Stomach (tissue), 9 donors: ENCODE data around the gene TOX3. TPM values are rescaled to one million over a fixed set of nuclear protein-coding genes. Genes with fewer than 3 reads are reported as not detected.

Experiments
- DNase-seq, 2 donors: peaks; one replicate each; pipeline versions ENCODE4 v3.0.0 to v3.0.0-alpha.2; 2013 to 2019
- H3K27ac ChIP-seq, 5 donors: fragments of 200-600 bp in 4 of 5; sonication (generic) in 4 of 5; one replicate each; pipeline ENCODE4 v1.5.1; 2013 to 2019; ENCODE audit warnings: mild to moderate bottlenecking in 1 of 5, moderate library complexity in 1 of 5
- H3K27me3 ChIP-seq, 3 donors: fragments of 200-600 bp; sonication (generic); one replicate each; pipeline ENCODE4 v1.5.1; 2017 to 2019; ENCODE audit warnings: mixed run types in 1 of 3
- H3K36me3 ChIP-seq, 4 donors: fragments of 200-600 bp; sonication (generic); 1 replicate in 3 of 4; 2 replicates in 1 of 4; pipeline ENCODE4 v1.5.1; 2016 to 2019
- H3K4me1 ChIP-seq, 4 donors: fragments of 200-600 bp; sonication (generic); one replicate each; pipeline ENCODE4 v1.5.1; 2016 to 2019
- H3K4me3 ChIP-seq, 4 donors: fragments of 200-600 bp; sonication (generic) in 3 of 4; one replicate each; pipeline ENCODE4 v1.5.1; 2016 to 2019; ENCODE audit warnings: mild to moderate bottlenecking in 1 of 4
- H3K9me3 ChIP-seq, 4 donors: fragments of 200-600 bp; sonication (generic); one replicate each; pipeline ENCODE4 v1.5.1; 2016 to 2019
- CTCF ChIP-seq, 7 experiments: fragments of 450-650 bp in 4 of 7; fragments of 200-600 bp in 3 of 7; sonication (generic) in 3 of 7; IDR thresholded peaks; one replicate each; pipeline ENCODE4 v1.5.1; 2016 to 2019; ENCODE audit warnings: antibody characterized with exemption in 7 of 7, control low read depth in 2 of 7, mild to moderate bottlenecking in 1 of 7
- EP300 ChIP-seq: sonication (generic); formaldehyde crosslinking; IDR thresholded peaks from one replicate; pipeline ENCODE4 v1.6.1; 2017; ENCODE audit warnings: antibody characterized with exemption
- POLR2A ChIP-seq, 4 donors: fragments of 450-650 bp; IDR thresholded peaks; one replicate each; pipeline ENCODE4 v1.6.1; 2016; ENCODE audit warnings: antibody characterized with exemption in 4 of 4, control low read depth in 2 of 4, mild to moderate bottlenecking in 1 of 4, moderate library complexity in 1 of 4
- POLR2AphosphoS5 ChIP-seq, 3 donors: sonication (generic); formaldehyde crosslinking; IDR thresholded peaks; one replicate each; pipeline ENCODE4 v1.6.1; 2016; ENCODE audit warnings: antibody characterized with exemption in 3 of 3
- WGBS, 5 donors: extraction: QIAGEN DNeasy Blood & Tissue Kit in 3 of 5; methylation state at CpG; one replicate each; pipeline versions ENCODE4 v1.1.5 to v1.1.7; 2013 to 2018; 5-methylcytosine and 5-hydroxymethylcytosine counted together
- intact Hi-C: fragments of 100-400 bp; cut with DNase I; formaldehyde crosslinking; loops from one replicate; pipeline ENCODE4 v1.15.1; 2023; ENCODE audit warnings: low total_unique reads
- polyA plus RNA-seq, 3 donors: library from polyadenylated mRNA; stranded (reverse); fragments of 200-250 nt; gene quantifications; one replicate each; pipeline ENCODE4 v1.2.3, GENCODE V29; 2013
- total RNA-seq, 5 donors: library from RNA; depleted of rRNA; stranded (reverse); fragments of >200 nt; gene quantifications; one replicate each; pipeline versions ENCODE4 v1.1.0 to v1.2.3, GENCODE V29; 2014 to 2016
- donor health status: healthy with polysubstance abuse.
- donor health status: Bipolar disorder and iron deficiency.
- donor health status: healthy.

TOX3 gene
- total and polyA plus RNA-seq, 8 donors, result 6.4 to 169 (median 11.1) TPM

DNA sequence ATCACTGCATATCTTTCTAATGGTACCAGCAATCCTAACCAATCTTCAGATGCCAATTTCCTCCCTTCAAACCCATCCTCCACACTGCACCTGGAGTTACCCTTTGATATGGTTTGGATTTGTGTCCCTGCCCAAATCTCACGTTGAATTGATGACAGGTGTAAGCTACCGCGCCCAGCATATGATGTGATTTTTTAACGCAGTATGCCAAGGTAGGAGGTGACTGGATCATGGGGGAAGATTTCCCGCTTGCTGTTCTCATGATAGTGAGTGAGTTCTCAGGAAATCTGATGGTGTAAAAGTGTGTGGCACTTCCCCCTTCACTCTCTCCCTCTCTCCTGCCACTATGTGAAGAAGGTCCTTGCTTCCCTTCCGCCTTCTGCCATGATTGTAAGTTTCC is 57.0 kb downstream of the TOX3 start:
- Histone ChIP-seq H3K27me3 (no peaks in the 10 kb centered on the region), H3K27ac (peak overlapping the region in 1 of 5 donors; percentile 48), H3K9me3 (no peaks in the 10 kb centered on the region), H3K4me1 (peaks cover 11 to 48% (median 33%) of the 10 kb centered on the region in 4 donors), H3K4me3 (no peak overlapping the region), H3K36me3 (no peaks in the 10 kb centered on the region)
- TF ChIP-seq POLR2AphosphoS5 (IDR thresholded peaks at IDR 0.05), result no peak
- no peak for TF ChIP-seq POLR2A (IDR thresholded peaks at IDR 0.05)
- TF ChIP-seq EP300, result no peak
- no peak for TF ChIP-seq CTCF (IDR thresholded peaks at IDR 0.05)
- 81 to 86% (median 82%) methylated on average over 6 of the region's 6 CpGs for WGBS, 5 donors
- DNase-seq, result no peak
- intact Hi-C loops, result no loop called here

GRCh38 chr16:52488837-52489289 is 58.1 kb downstream of the TOX3 start:
- H3K27ac ChIP-seq, result peak overlapping the region in 4 of 5 donors; percentile 7 to 55 (median 23)
- H3K4me1 ChIP-seq, result peaks cover 11 to 37% (median 28%) of the 10 kb centered on the region in 4 donors
- DNase-seq, result peak; percentile 49 to 64
- TF ChIP-seq POLR2AphosphoS5 (IDR thresholded peaks at IDR 0.05) (peak in 1 of 3 donors; percentile 41), EP300 (no peak)
- H3K4me3 ChIP-seq, result no peak overlapping the region
- H3K9me3 ChIP-seq, result no peaks in the 10 kb centered on the region
- H3K27me3 ChIP-seq, result no peaks in the 10 kb centered on the region
- intact Hi-C loops, result no loop called here
- H3K36me3 ChIP-seq, result no peaks in the 10 kb centered on the region

DNA sequence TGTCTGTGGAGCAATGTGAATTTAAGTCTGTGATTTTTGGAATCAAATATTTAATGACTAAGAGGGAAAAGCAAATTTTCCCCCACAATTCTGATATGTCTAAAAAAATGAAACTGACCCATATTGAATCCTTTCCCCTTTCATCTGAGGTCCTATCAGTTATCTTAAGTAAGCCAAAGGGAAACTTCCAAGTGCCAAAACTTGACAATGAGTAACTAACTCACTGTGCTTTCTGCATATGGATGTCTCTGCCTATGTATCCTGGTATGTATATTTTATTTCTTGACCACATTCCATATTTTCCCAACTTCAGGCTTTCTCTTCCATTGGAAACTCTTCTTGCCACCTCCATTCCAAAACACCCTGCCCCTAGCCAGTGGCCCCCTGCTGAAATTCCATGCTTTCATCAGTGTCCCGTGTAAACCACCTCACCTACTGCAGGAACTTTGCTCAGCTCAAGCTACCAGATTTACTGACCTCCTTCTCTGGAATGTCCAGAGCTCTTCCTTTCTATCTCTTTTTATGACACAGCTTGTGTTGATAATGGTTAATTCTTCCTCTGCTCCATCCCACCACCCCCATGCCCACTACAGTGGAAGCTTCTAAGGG is 59.0 kb downstream of the TOX3 start:
- H3K36me3 ChIP-seq, result no peaks in the 10 kb centered on the region
- H3K27me3 ChIP-seq, result no peaks in the 10 kb centered on the region
- H3K4me3 ChIP-seq, result no peak overlapping the region
- TF ChIP-seq POLR2A (IDR thresholded peaks at IDR 0.05), result no peak
- WGBS, 5 donors, result 35 to 46% (median 36%) methylated on average over 1 of the region's 1 CpG
- peaks cover 11 to 33% (median 22%) of the 10 kb centered on the region in 4 donors for H3K4me1 ChIP-seq
- peak overlapping the region in 4 of 5 donors; percentile 16 to 55 (median 20) for H3K27ac ChIP-seq
- intact Hi-C loops, result no loop called here
- no peaks in the 10 kb centered on the region for H3K9me3 ChIP-seq
- DNase-seq, result no peak

DNA sequence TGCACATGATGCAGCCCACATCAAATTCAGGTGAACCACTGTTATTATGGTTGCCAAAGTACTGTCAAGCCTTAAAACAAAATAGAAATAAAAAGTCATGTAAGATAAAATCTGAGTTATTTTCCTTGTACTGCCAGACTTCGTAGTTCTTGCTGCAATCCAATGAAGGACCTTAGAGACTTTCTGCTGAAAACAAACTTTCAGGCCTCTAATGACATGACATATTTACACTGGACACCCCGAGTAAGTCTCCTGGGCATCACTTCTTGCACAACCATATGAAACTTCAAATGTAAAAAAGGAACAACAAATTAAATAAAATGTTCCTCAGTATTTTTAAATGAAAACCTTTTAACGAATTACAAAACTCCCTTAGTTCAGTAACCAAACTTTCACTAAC is 66.7 kb downstream of the TOX3 start:
- Histone ChIP-seq H3K27ac (no peak overlapping the region), H3K36me3 (no peaks in the 10 kb centered on the region), H3K27me3 (no peaks in the 10 kb centered on the region), H3K4me1 (peaks cover 0 to 31% (median 17%) of the 10 kb centered on the region in 4 donors), H3K4me3 (no peak overlapping the region), H3K9me3 (no peaks in the 10 kb centered on the region)
- no peak for TF ChIP-seq POLR2AphosphoS5 (IDR thresholded peaks at IDR 0.05)
- no peak for TF ChIP-seq POLR2A (IDR thresholded peaks at IDR 0.05)
- TF ChIP-seq EP300, result no peak
- TF ChIP-seq CTCF (IDR thresholded peaks at IDR 0.05), result no peak
- WGBS, 5 donors, result 36 to 67% (median 53%) methylated on average over 3 of the region's 3 CpGs
- intact Hi-C loops, result no loop called here
- no peak for DNase-seq

GRCh38 chr16:52476111-52476510 is 70.8 kb downstream of the TOX3 start:
- no peaks in the 10 kb centered on the region for H3K36me3 ChIP-seq
- TF ChIP-seq POLR2A (IDR thresholded peaks at IDR 0.05) (no peak), CTCF (IDR thresholded peaks at IDR 0.05) (no peak), POLR2AphosphoS5 (IDR thresholded peaks at IDR 0.05) (no peak), EP300 (no peak)
- H3K4me3 ChIP-seq, result no peak overlapping the region
- H3K27ac ChIP-seq, result no peak overlapping the region
- peaks cover 0 to 13% (median 6%) of the 10 kb centered on the region in 4 donors for H3K4me1 ChIP-seq
- no peaks in the 10 kb centered on the region for H3K27me3 ChIP-seq
- WGBS, 5 donors, result 60 to 80% (median 67%) methylated on average over 2 of the region's 2 CpGs
- DNase-seq, result no peak
- intact Hi-C loops, result no loop called here
- H3K9me3 ChIP-seq, result no peaks in the 10 kb centered on the region
